Measurements from ENCODE around the gene CPNE1. TPM values are rescaled to one million over a fixed set of nuclear protein-coding genes. Genes with fewer than 3 reads are reported as not detected.

Gene CPNE1
- total RNA-seq, 1 donor from 2014 or later, result 109 TPM

DNA sequence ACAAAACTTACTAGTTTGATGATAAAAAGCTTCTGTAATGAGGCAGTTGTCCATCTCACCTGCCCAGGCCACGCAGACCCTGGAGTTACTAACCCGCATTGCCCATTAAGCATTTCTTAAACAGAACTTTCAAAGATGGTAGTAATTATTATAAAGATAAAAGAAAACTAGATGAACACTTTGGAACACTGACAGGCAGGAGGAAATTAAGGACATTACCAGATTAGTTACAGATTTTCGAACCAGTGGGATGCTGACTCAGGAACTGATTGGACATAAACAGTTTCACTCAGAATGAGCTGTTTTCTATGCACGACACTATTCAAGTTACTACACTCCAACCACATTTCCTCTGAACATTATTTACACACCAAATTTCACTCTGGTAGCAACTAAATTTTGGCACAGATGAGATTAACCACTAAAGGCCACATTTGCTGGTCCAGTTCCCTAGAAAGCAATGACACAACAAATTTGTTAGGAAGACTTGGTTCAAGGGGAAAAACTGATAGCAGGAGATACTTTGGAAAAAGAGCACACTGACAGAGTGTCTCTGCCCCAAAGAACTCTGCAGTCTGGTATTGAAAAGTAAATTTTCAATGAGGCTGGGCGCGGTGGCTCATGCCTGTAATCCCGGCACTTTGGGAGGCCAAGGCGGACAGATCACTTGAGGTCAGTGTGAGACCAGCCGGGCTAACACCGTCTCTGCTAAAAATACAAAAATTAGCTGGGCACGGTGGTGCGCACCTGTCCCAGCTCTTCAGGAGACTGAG lies 37.5 kb upstream of the CPNE1 start:
- TF ChIP-seq, protein P1, sequence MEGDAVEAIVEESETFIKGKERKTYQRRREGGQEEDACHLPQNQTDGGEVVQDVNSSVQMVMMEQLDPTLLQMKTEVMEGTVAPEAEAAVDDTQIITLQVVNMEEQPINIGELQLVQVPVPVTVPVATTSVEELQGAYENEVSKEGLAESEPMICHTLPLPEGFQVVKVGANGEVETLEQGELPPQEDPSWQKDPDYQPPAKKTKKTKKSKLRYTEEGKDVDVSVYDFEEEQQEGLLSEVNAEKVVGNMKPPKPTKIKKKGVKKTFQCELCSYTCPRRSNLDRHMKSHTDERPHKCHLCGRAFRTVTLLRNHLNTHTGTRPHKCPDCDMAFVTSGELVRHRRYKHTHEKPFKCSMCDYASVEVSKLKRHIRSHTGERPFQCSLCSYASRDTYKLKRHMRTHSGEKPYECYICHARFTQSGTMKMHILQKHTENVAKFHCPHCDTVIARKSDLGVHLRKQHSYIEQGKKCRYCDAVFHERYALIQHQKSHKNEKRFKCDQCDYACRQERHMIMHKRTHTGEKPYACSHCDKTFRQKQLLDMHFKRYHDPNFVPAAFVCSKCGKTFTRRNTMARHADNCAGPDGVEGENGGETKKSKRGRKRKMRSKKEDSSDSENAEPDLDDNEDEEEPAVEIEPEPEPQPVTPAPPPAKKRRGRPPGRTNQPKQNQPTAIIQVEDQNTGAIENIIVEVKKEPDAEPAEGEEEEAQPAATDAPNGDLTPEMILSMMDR (IDR thresholded peaks at IDR 0.05; ENCODE audit: insufficient read depth, low read length, poor library complexity, severe bottlenecking), result no peak
- Histone ChIP-seq H3K4me3 (ENCODE audit: low read depth, low read length) (no peak overlapping the region), H3K36me3 (ENCODE audit: control insufficient read depth, insufficient read depth, low read length) (no peaks in the 10 kb centered on the region), H3K27me3 (ENCODE audit: control insufficient read depth, insufficient read depth, low read length) (no peaks in the 10 kb centered on the region)
- DNase-seq (ENCODE audit: low read depth), result no peak

DNA sequence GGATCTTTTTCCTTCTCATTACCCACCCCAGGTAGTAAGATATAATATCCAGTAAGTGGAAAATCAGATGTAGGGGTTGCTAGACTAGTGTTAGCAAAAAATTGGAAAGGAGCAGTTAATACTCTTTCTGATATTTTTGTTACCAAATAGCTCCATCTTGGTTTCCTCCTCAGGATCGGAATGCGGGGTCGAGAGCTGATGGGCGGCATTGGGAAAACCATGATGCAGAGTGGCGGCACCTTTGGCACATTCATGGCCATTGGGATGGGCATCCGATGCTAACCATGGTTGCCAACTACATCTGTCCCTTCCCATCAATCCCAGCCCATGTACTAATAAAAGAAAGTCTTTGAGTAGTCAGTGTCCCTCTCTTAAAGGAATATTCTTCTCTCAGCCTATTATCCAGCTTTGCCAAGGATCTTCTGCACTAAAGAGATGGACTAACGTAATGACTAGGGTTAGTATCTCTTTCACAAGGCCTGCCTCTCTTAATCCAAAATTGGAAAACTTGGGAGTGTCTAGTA lies 36.0 kb upstream of the CPNE1 start:
- no peak overlapping the region for H3K4me3 ChIP-seq (ENCODE audit: low read depth, low read length)
- no peaks in the 10 kb centered on the region for H3K36me3 ChIP-seq (ENCODE audit: control insufficient read depth, insufficient read depth, low read length)
- H3K27me3 ChIP-seq (ENCODE audit: control insufficient read depth, insufficient read depth, low read length), result no peaks in the 10 kb centered on the region
- DNase-seq (ENCODE audit: low read depth), result no peak
- TF ChIP-seq, protein P1 (IDR thresholded peaks at IDR 0.05; ENCODE audit: insufficient read depth, low read length, poor library complexity, severe bottlenecking), result no peak

DNA sequence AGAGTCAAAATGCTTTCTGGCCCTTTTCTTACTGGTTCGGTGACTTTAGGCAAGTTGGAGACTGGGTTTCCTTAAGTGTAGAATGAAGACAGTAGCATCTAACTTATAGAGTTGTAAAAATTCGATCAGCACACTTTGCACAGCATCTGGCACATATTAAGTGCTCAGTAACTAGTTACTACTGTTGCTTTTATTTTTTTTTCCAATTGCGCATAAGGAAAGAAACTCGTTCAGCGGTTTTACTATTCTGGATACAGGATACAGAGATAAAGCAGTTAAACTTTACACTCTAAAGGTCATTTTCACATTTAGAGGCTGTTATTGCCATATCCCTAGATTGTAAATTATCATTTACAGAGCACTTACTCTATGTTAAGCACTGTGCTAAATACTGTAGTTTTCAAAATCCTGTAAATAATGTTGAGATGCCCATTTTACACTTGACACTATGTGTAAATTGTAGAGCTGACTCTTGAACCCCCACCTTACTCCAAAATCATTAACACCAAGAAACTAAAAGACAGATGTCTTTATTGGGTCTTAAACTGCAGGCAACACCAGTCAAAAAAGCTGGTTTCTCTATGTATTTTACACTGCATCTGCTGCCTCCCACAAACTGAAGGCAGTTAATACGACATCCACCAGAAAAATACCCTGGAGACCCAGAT lies 35.4 kb upstream of the CPNE1 start:
- H3K36me3 ChIP-seq (ENCODE audit: control insufficient read depth, insufficient read depth, low read length), result no peaks in the 10 kb centered on the region
- TF ChIP-seq, protein P1 (IDR thresholded peaks at IDR 0.05; ENCODE audit: insufficient read depth, low read length, poor library complexity, severe bottlenecking), result no peak
- no peaks in the 10 kb centered on the region for H3K27me3 ChIP-seq (ENCODE audit: control insufficient read depth, insufficient read depth, low read length)
- no peak for DNase-seq (ENCODE audit: low read depth)
- peak overlapping the region; percentile 99 for H3K4me3 ChIP-seq (ENCODE audit: low read depth, low read length)

DNA sequence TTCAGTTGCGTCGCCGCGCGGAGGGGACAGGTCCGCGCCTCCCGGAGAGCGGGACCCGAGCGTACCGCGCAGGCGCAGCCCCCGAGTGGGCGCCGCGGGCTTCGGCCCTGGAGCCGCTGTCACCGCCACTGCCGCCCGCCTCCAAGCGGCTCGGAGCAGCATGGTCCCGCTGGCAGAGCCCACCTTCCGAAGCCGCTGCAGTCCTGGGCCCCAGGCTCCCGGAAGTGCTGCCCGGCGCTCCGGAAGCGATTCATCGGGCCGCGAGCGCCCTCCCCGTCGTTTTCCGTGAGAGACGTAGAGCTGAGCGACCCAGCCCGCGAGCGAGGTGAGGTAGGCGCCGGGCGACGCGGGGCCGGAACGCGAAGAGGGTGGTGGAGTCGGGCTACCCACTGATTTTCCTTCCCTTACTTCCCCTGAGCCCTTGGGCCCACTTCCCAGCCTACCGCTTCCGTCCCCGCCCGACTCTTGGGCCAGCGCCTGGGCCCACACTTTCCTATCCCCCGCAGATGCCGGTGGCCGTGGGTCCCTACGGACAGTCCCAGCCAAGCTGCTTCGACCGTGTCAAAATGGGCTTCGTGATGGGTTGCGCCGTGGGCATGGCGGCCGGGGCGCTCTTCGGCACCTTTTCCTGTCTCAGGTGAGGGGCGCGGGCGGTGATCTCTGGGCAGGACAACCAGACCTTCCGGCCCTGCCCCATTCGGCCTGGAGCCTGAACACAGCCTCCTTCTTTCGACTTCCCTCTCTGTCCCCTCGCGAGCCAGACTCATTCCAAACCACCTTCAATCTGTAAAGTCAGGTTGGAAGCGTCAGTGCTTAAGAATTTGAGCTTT lies 34.6 kb upstream of the CPNE1 start, which contains the start of the genes NFS1 and ROMO1:
Gene NFS1, minus strand, starts transcription at position 226 of the 830 bp plus-strand sequence. Its CDS starts 64 bp downstream, at position 162.
Gene ROMO1, plus strand, starts transcription at position 279 of the 830 bp plus-strand sequence. Its CDS starts 228 bp downstream, at position 507.
- H3K36me3 ChIP-seq (ENCODE audit: control insufficient read depth, insufficient read depth, low read length), result no peaks in the 10 kb centered on the region
- DNase-seq (ENCODE audit: low read depth), result peak; percentile 23
- TF ChIP-seq, protein P1 (IDR thresholded peaks at IDR 0.05; ENCODE audit: insufficient read depth, low read length, poor library complexity, severe bottlenecking), result peak; percentile 20

DNA sequence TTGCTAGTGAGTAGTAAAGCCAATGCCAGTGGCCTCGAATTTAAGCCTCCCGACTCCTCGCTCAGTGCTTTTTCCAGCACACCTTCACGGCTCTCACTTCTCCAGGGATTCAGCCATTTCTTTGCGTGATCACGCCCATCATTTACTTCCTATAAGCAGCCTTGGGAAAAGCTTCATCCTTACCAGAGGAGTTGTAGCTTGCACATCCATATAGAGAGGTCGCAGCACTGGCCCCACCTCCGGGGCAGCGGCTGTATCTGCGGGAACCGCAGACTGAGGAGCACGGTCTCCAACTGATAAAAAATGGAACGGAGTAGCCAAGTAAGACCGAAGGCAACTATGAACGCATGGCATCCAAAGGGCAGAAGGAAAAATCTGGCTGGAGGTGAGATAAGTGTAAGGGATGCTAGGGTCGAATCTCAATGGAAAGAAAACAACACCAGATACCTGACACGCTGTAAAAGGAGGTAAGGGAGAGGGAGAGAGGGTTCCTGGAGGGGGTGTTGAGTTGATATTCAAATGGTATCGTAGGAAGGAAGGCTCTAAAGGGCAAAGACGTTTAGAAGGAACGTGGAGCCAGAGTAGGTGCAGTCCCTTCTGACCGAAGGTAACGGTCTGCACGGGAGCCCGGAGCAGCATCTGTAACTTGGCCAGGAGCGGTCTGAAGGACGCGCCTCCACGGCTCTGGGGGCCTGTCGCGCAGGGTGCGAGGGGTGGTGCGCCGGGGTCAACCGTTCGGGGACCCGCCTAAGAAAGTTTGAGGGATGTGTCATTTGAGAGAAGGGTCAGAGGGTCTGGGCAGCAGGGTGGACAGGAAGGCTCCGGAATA lies 33.8 kb upstream of the CPNE1 start:
- no peaks in the 10 kb centered on the region for H3K27me3 ChIP-seq (ENCODE audit: control insufficient read depth, insufficient read depth, low read length)
- H3K36me3 ChIP-seq (ENCODE audit: control insufficient read depth, insufficient read depth, low read length), result no peaks in the 10 kb centered on the region
- peak overlapping the region; percentile 99 for H3K4me3 ChIP-seq (ENCODE audit: low read depth, low read length)
- DNase-seq (ENCODE audit: low read depth), result no peak
- TF ChIP-seq, protein P1 (IDR thresholded peaks at IDR 0.05; ENCODE audit: insufficient read depth, low read length, poor library complexity, severe bottlenecking), result no peak

More for the DNA sequence above, 34.6 kb upstream of the CPNE1 start, which contains the start of the genes NFS1 and ROMO1:
- Histone ChIP-seq H3K4me3 (ENCODE audit: low read depth, low read length) (peak within 1 kb of the TSS; percentile 99), H3K27me3 (ENCODE audit: control insufficient read depth, insufficient read depth, low read length) (no peaks in the 10 kb centered on the region)

Data from kidney epithelial cell (primary cell).